ENCODE results near the gene ABTB2. TPM values are rescaled to one million over a fixed set of nuclear protein-coding genes. Genes with fewer than 3 reads are reported as not detected.

Gene ABTB2
- total and polyA plus RNA-seq, 2 donors (not counting 1 experiment from before 2014, with no cell fraction given), result 1.0 to 5.8 TPM

GRCh38 chr11:34351051-34351450 is 6.8 kb downstream of the ABTB2 start:
- Histone ChIP-seq H3K79me2 (ENCODE audit: control insufficient read depth, insufficient read depth, low read length) (no peaks in the 10 kb centered on the region), H4K20me1 (ENCODE audit: control insufficient read depth, extremely low read depth, insufficient read depth, low read length) (no peaks in the 10 kb centered on the region), H3K27ac (ENCODE audit: insufficient read depth, low read length) (no peak overlapping the region), H3K4me3 (replicated peaks in 1 of 4; ENCODE audit: control extremely low read depth in 1 of 4, insufficient read depth in 1 of 4, low read depth in 3 of 4, low read length in 4 of 4) (no peak overlapping the region), H3K4me1 (ENCODE audit: control insufficient read depth, extremely low read depth, insufficient read depth, low read length) (peaks cover 7% of the 10 kb centered on the region), H2AFZ (ENCODE audit: low read length) (no peak overlapping the region), H3K9me3 (ENCODE audit: control insufficient read depth, insufficient read depth, low read depth, low read length) (no peaks in the 10 kb centered on the region), H3K9ac (ENCODE audit: insufficient read depth, low read length) (no peak overlapping the region), H3K36me3 (ENCODE audit: control insufficient read depth, insufficient read depth, low read length) (no peaks in the 10 kb centered on the region), H3K27me3 (ENCODE audit: control insufficient read depth, insufficient read depth, low read length) (no peaks in the 10 kb centered on the region), H3K4me2 (ENCODE audit: extremely low read depth, insufficient read depth, low read length) (no peak overlapping the region)
- no peak for TF ChIP-seq EZH2 (IDR thresholded peaks at IDR 0.05; ENCODE audit: low read length, missing control alignments)
- no peak for TF ChIP-seq CTCF (conservative IDR thresholded peaks at IDR 0.05 in 1 of 2, IDR thresholded peaks at IDR 0.05 in 1 of 2; ENCODE audit: low read depth in 1 of 2, low read length in 2 of 2)
- no peak for DNase-seq (ENCODE audit: low read depth in 2 of 2)

- DNase-seq (ENCODE audit: low read depth in 2 of 2), result peak; percentile 31 to 74
Observed at GRCh38 chr11:34349882-34350281, 7.9 kb downstream of the ABTB2 start.

GRCh38 chr11:34348919-34349318 is 8.9 kb downstream of the ABTB2 start:
- Histone ChIP-seq H3K4me2 (ENCODE audit: extremely low read depth, insufficient read depth, low read length) (no peak overlapping the region), H2AFZ (ENCODE audit: low read length) (no peak overlapping the region), H3K27me3 (ENCODE audit: control insufficient read depth, insufficient read depth, low read length) (no peaks in the 10 kb centered on the region), H3K9ac (ENCODE audit: insufficient read depth, low read length) (no peak overlapping the region), H3K79me2 (ENCODE audit: control insufficient read depth, insufficient read depth, low read length) (no peaks in the 10 kb centered on the region), H3K9me3 (ENCODE audit: control insufficient read depth, insufficient read depth, low read depth, low read length) (no peaks in the 10 kb centered on the region), H3K4me3 (replicated peaks in 1 of 4; ENCODE audit: control extremely low read depth in 1 of 4, insufficient read depth in 1 of 4, low read depth in 3 of 4, low read length in 4 of 4) (no peak overlapping the region), H3K27ac (ENCODE audit: insufficient read depth, low read length) (no peak overlapping the region), H3K36me3 (ENCODE audit: control insufficient read depth, insufficient read depth, low read length) (no peaks in the 10 kb centered on the region), H4K20me1 (ENCODE audit: control insufficient read depth, extremely low read depth, insufficient read depth, low read length) (no peaks in the 10 kb centered on the region), H3K4me1 (ENCODE audit: control insufficient read depth, extremely low read depth, insufficient read depth, low read length) (peaks cover 27% of the 10 kb centered on the region)
- no peak for TF ChIP-seq CTCF (conservative IDR thresholded peaks at IDR 0.05 in 1 of 2, IDR thresholded peaks at IDR 0.05 in 1 of 2; ENCODE audit: low read depth in 1 of 2, low read length in 2 of 2)
- TF ChIP-seq EZH2 (IDR thresholded peaks at IDR 0.05; ENCODE audit: low read length, missing control alignments), result no peak
- peak; percentile 36 to 47 for DNase-seq (ENCODE audit: low read depth in 2 of 2)

More at GRCh38 chr11:34349882-34350281, 7.9 kb downstream of the ABTB2 start:
- Histone ChIP-seq H3K79me2 (ENCODE audit: control insufficient read depth, insufficient read depth, low read length) (no peaks in the 10 kb centered on the region), H3K4me1 (ENCODE audit: control insufficient read depth, extremely low read depth, insufficient read depth, low read length) (peaks cover 19% of the 10 kb centered on the region), H3K27ac (ENCODE audit: insufficient read depth, low read length) (no peak overlapping the region), H3K4me3 (replicated peaks in 1 of 4; ENCODE audit: control extremely low read depth in 1 of 4, insufficient read depth in 1 of 4, low read depth in 3 of 4, low read length in 4 of 4) (no peak overlapping the region), H3K4me2 (ENCODE audit: extremely low read depth, insufficient read depth, low read length) (no peak overlapping the region), H2AFZ (ENCODE audit: low read length) (no peak overlapping the region), H3K9me3 (ENCODE audit: control insufficient read depth, insufficient read depth, low read depth, low read length) (no peaks in the 10 kb centered on the region), H3K27me3 (ENCODE audit: control insufficient read depth, insufficient read depth, low read length) (no peaks in the 10 kb centered on the region), H3K9ac (ENCODE audit: insufficient read depth, low read length) (no peak overlapping the region), H3K36me3 (ENCODE audit: control insufficient read depth, insufficient read depth, low read length) (no peaks in the 10 kb centered on the region), H4K20me1 (ENCODE audit: control insufficient read depth, extremely low read depth, insufficient read depth, low read length) (no peaks in the 10 kb centered on the region)
- TF ChIP-seq EZH2 (IDR thresholded peaks at IDR 0.05; ENCODE audit: low read length, missing control alignments) (no peak), CTCF (conservative IDR thresholded peaks at IDR 0.05 in 1 of 2, IDR thresholded peaks at IDR 0.05 in 1 of 2; ENCODE audit: low read depth in 1 of 2, low read length in 2 of 2) (no peak)
